ENCODE results near the gene MED13L. TPM values are rescaled to one million over a fixed set of nuclear protein-coding genes. Genes with fewer than 3 reads are reported as not detected.

Gene MED13L
- total and polyA plus RNA-seq, 2 experiments from 2014 or later: 11.7 to 88.7 TPM

GRCh38 chr12:115946867-115947695 lies 330.4 kb downstream of the MED13L start:
- Histone ChIP-seq H3K4me3 (no peak overlapping the region), H3K36me3 (ENCODE audit: low read depth) (no peaks in the 10 kb centered on the region), H3K9me2 (ENCODE audit: insufficient read depth) (no peaks in the 10 kb centered on the region), H3K79me2 (ENCODE audit: insufficient read depth) (no peaks in the 10 kb centered on the region), H3K9me3 (ENCODE audit: low read depth) (no peaks in the 10 kb centered on the region), H4K20me1 (ENCODE audit: insufficient read depth) (no peaks in the 10 kb centered on the region), H3K27me3 (replicated peaks; ENCODE audit: insufficient read depth) (no peaks in the 10 kb centered on the region), H3K27ac (no peak overlapping the region), H3K4me2 (ENCODE audit: unreplicated experiment) (no peak overlapping the region), H2AFZ (no peak overlapping the region), H3K9ac (no peak overlapping the region), H3F3A (ENCODE audit: insufficient read depth) (no peaks in the 10 kb centered on the region), H3K4me1 (ENCODE audit: insufficient read depth) (no peaks in the 10 kb centered on the region)
- TF ChIP-seq EZH2 (IDR thresholded peaks at IDR 0.05; ENCODE audit: insufficient read depth, poor library complexity, severe bottlenecking) (no peak), EZH2phosphoT487 (IDR thresholded peaks at IDR 0.05; ENCODE audit: insufficient read depth, low read depth) (no peak)
- WGBS, 2 experiments (ENCODE audit: low coverage in 1 of 2, low lambda C conversion rate in 2 of 2, missing lambda C conversion rate in 2 of 2): 71 to 73% methylated on average over 19 of the region's 19 CpGs
- in situ Hi-C loops (cut with MboI): no loop called here
- peak; percentile 41 for DNase-seq

- H3K27me3 ChIP-seq (replicated peaks; ENCODE audit: insufficient read depth): no peaks in the 10 kb centered on the region
- H3K9ac ChIP-seq: no peak overlapping the region
- no peak for DNase-seq
- 77 to 79% methylated on average over 6 of the region's 6 CpGs for WGBS, 2 experiments (ENCODE audit: low coverage in 1 of 2, low lambda C conversion rate in 2 of 2, missing lambda C conversion rate in 2 of 2)
- no peaks in the 10 kb centered on the region for H3K79me2 ChIP-seq (ENCODE audit: insufficient read depth)
- no peak overlapping the region for H3K4me2 ChIP-seq (ENCODE audit: unreplicated experiment)
- no peaks in the 10 kb centered on the region for H3F3A ChIP-seq (ENCODE audit: insufficient read depth)
- H3K27ac ChIP-seq: no peak overlapping the region
- no peak overlapping the region for H2AFZ ChIP-seq
- H3K4me1 ChIP-seq (ENCODE audit: insufficient read depth): peaks cover 3% of the 10 kb centered on the region; the same call in 1 of the 2 replicates
- TF ChIP-seq EZH2 (IDR thresholded peaks at IDR 0.05; ENCODE audit: insufficient read depth, poor library complexity, severe bottlenecking) (no peak), EZH2phosphoT487 (IDR thresholded peaks at IDR 0.05; ENCODE audit: insufficient read depth, low read depth) (no peak)
- in situ Hi-C loops (cut with MboI): no loop called here
- H3K4me3 ChIP-seq: no peak overlapping the region
- H3K9me3 ChIP-seq (ENCODE audit: low read depth): no peaks in the 10 kb centered on the region
- no peaks in the 10 kb centered on the region for H3K9me2 ChIP-seq (ENCODE audit: insufficient read depth)
- no peaks in the 10 kb centered on the region for H4K20me1 ChIP-seq (ENCODE audit: insufficient read depth)
- H3K36me3 ChIP-seq (ENCODE audit: low read depth): no peaks in the 10 kb centered on the region
These were observed 331.4 kb downstream of the MED13L start for GRCh38 chr12:115946092-115946491.

- in situ Hi-C loops (cut with MboI): no loop called here
- Histone ChIP-seq H3K79me2 (ENCODE audit: insufficient read depth) (no peaks in the 10 kb centered on the region), H4K20me1 (ENCODE audit: insufficient read depth) (no peaks in the 10 kb centered on the region), H3K4me3 (no peak overlapping the region), H3K27ac (no peak overlapping the region), H3K27me3 (replicated peaks; ENCODE audit: insufficient read depth) (no peaks in the 10 kb centered on the region), H3K4me2 (ENCODE audit: unreplicated experiment) (no peak overlapping the region), H3K4me1 (ENCODE audit: insufficient read depth) (peaks cover 3% of the 10 kb centered on the region; the same call in 1 of the 2 replicates), H3K9ac (no peak overlapping the region), H3K36me3 (ENCODE audit: low read depth) (no peaks in the 10 kb centered on the region), H3K9me3 (ENCODE audit: low read depth) (no peaks in the 10 kb centered on the region), H3K9me2 (ENCODE audit: insufficient read depth) (no peaks in the 10 kb centered on the region), H2AFZ (no peak overlapping the region), H3F3A (ENCODE audit: insufficient read depth) (no peaks in the 10 kb centered on the region)
- no peak for DNase-seq
- 63 to 74% methylated on average over 5 of the region's 5 CpGs for WGBS, 2 experiments (ENCODE audit: low coverage in 1 of 2, low lambda C conversion rate in 2 of 2, missing lambda C conversion rate in 2 of 2)
- TF ChIP-seq EZH2 (IDR thresholded peaks at IDR 0.05; ENCODE audit: insufficient read depth, poor library complexity, severe bottlenecking): no peak
- no peak for TF ChIP-seq EZH2phosphoT487 (IDR thresholded peaks at IDR 0.05; ENCODE audit: insufficient read depth, low read depth)
These were observed 332.0 kb downstream of the MED13L start for GRCh38 chr12:115945491-115945885.

- Histone ChIP-seq H3K4me2 (ENCODE audit: unreplicated experiment) (no peak overlapping the region), H3K27me3 (replicated peaks; ENCODE audit: insufficient read depth) (no peaks in the 10 kb centered on the region), H3K9me2 (ENCODE audit: insufficient read depth) (no peaks in the 10 kb centered on the region), H2AFZ (no peak overlapping the region), H4K20me1 (ENCODE audit: insufficient read depth) (no peaks in the 10 kb centered on the region), H3F3A (ENCODE audit: insufficient read depth) (no peaks in the 10 kb centered on the region), H3K4me3 (no peak overlapping the region), H3K79me2 (ENCODE audit: insufficient read depth) (no peaks in the 10 kb centered on the region), H3K9ac (no peak overlapping the region), H3K27ac (no peak overlapping the region), H3K36me3 (ENCODE audit: low read depth) (no peaks in the 10 kb centered on the region), H3K9me3 (ENCODE audit: low read depth) (no peaks in the 10 kb centered on the region), H3K4me1 (ENCODE audit: insufficient read depth) (peaks cover 3% of the 10 kb centered on the region; the same call in 1 of the 2 replicates)
- 86 to 87% methylated on average over 23 to 24 of the region's 24 CpGs for WGBS, 2 experiments (ENCODE audit: low coverage in 1 of 2, low lambda C conversion rate in 2 of 2, missing lambda C conversion rate in 2 of 2)
- in situ Hi-C loops (cut with MboI): no loop called here
- DNase-seq: no peak
- TF ChIP-seq EZH2phosphoT487 (IDR thresholded peaks at IDR 0.05; ENCODE audit: insufficient read depth, low read depth): no peak
- no peak for TF ChIP-seq EZH2 (IDR thresholded peaks at IDR 0.05; ENCODE audit: insufficient read depth, poor library complexity, severe bottlenecking)
These were observed 332.5 kb downstream of the MED13L start for GRCh38 chr12:115944837-115945490.
